ENCODE measurements around the gene SAMMSON.

Gene SAMMSON

DNA sequence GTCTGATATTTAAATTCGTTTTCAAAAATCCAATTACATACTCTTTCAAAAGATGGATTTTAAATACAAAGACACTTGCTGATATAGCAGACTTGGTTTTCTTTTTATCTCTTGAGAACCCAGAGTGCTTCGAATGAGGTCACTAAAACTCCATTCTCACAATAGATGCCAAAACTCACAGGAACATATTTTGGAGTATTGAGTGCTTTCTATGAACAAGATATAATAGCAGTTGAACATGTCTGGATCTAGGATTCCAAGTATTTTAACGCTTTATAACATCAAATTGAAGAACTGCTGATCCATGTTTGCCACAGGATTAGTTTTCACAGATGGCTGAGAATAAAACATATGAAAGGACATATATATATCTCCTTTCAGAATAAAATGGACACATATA lies 113.2 kb downstream of the SAMMSON start:
- TF ChIP-seq, protein P1, sequence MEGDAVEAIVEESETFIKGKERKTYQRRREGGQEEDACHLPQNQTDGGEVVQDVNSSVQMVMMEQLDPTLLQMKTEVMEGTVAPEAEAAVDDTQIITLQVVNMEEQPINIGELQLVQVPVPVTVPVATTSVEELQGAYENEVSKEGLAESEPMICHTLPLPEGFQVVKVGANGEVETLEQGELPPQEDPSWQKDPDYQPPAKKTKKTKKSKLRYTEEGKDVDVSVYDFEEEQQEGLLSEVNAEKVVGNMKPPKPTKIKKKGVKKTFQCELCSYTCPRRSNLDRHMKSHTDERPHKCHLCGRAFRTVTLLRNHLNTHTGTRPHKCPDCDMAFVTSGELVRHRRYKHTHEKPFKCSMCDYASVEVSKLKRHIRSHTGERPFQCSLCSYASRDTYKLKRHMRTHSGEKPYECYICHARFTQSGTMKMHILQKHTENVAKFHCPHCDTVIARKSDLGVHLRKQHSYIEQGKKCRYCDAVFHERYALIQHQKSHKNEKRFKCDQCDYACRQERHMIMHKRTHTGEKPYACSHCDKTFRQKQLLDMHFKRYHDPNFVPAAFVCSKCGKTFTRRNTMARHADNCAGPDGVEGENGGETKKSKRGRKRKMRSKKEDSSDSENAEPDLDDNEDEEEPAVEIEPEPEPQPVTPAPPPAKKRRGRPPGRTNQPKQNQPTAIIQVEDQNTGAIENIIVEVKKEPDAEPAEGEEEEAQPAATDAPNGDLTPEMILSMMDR (IDR thresholded peaks at IDR 0.05; ENCODE audit: control extremely low read depth, extremely low read depth, low read depth, missing control alignments): no peak
- ChIA-PET POLR2A (no interaction called here), CTCF (no interaction called here)
- DNase-seq (ENCODE audit: extremely low spot score): no peak

DNA sequence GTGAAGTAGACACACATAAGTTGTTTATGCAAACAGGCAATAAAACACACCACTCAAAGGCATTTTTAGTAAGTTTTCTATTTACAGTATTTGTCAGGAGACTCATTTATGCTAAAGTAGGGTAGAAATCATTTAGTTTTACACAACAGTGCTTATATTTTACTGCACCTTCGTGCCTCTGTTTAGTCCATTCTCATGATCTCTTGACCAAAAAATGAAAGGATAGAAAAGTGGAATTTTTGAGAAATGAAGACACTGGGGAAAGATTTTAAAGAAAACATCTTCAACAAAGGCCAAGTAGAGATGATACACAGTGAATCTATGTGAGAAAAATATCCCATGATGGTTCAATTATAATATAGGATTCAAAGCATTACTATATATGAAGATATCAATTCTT lies 114.9 kb downstream of the SAMMSON start:
- CTCF ChIA-PET: no interaction called here
- POLR2A ChIA-PET: no interaction called here
- TF ChIP-seq, protein P1 (IDR thresholded peaks at IDR 0.05; ENCODE audit: control extremely low read depth, extremely low read depth, low read depth, missing control alignments): no peak
- DNase-seq (ENCODE audit: extremely low spot score): no peak

DNA sequence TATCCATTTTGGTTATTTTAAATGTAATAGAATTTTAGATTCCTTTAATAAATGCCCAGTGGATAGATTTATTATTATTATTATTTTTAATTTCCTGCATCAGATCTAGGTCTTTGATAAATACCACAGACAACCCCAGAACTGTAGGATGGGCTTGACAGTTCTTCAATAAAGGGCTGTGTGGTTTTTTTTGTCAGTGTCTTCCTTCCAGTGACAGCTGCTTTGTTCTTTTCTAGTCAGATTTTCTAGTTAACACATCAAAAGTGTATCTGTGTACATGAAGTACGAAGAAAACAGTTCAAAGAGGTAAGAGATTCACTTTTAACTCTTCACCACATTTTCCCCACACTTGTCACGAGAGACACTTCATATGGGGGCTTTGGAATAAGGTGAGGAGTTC lies 120.3 kb downstream of the SAMMSON start:
- ChIA-PET CTCF (interaction anchor here (0.7 to 7.3 kb wide), 36 partner anchors 10 to 1589 kb away, joined by 3 to 113 read pairs (median 5); no protein-coding TSS in a partner anchor), POLR2A (no interaction called here)

More for the DNA sequence above, 120.3 kb downstream of the SAMMSON start:
- TF ChIP-seq, protein P1 (IDR thresholded peaks at IDR 0.05; ENCODE audit: control extremely low read depth, extremely low read depth, low read depth, missing control alignments): no peak
- no peak for DNase-seq (ENCODE audit: extremely low spot score)

Data from GM10248 (cell line).